SH-SY5Y (cell line): ENCODE measurements around the gene C19orf38.

Source experiments
- GATA2 ChIP-seq: IDR thresholded peaks from 2 replicates; pipeline ENCODE4 v1.6.1; 2011; ENCODE audit warnings: mild to moderate bottlenecking, low read depth, low read length
- GATA3 ChIP-seq: IDR thresholded peaks from 2 replicates; pipeline ENCODE4 v1.6.1; 2011; ENCODE audit warnings: low read depth, mild to moderate bottlenecking, low read length, moderate library complexity

GRCh38 chr19:10872546-10873107 lies 24.4 kb downstream of the C19orf38 start:
- no peak for TF ChIP-seq GATA3
- TF ChIP-seq GATA2: no peak
